ENCODE data around the gene FXYD3. TPM values are rescaled to one million over a fixed set of nuclear protein-coding genes. Genes with fewer than 3 reads are reported as not detected.
A peak's percentile ranks its signal among the peaks of the same experiment; 100 is the strongest.
"Not testable (repeated sequence)": the region's sequence is repeated elsewhere in the genome, so short reads cannot be mapped to it uniquely, and the experiment has no call there.

FXYD3 gene
- total RNA-seq, 1 experiment from 2014 or later = 36.7 TPM

- TF ChIP-seq CTCF (IDR thresholded peaks at IDR 0.05; ENCODE audit: insufficient read depth in 1 of 2, low read depth in 1 of 2, low read length in 1 of 2, severe bottlenecking in 1 of 2, unreplicated experiment in 1 of 2) = no peak
- H3K36me3 Mint-ChIP-seq (ENCODE audit: insufficient read depth, unreplicated experiment) = no peaks in the 10 kb centered on the region
- peaks cover 7% of the 10 kb centered on the region for H3K4me1 Mint-ChIP-seq (ENCODE audit: low read depth, unreplicated experiment)
- Histone ChIP-seq H3K36me3 (ENCODE audit: control insufficient read depth, insufficient read depth, low read length) (no peaks in the 10 kb centered on the region), H3K27me3 (replicated peaks; ENCODE audit: control insufficient read depth, insufficient read depth, low read length) (no peaks in the 10 kb centered on the region), H3K9me3 (no peaks in the 10 kb centered on the region), H3K4me3 (ENCODE audit: low read depth, low read length) (no peak overlapping the region), H3K4me1 (peaks cover 7% of the 10 kb centered on the region; the same call in 1 of the 2 replicates)
- no TSS peak for BruUV-seq (replicated peaks)
- POLR2A ChIA-PET = no interaction called here
- H3K9me3 Mint-ChIP-seq (ENCODE audit: unreplicated experiment) = no peaks in the 10 kb centered on the region
- H3K27ac Mint-ChIP-seq (ENCODE audit: unreplicated experiment) = no peak overlapping the region
- DNase-seq = no peak
- intact Hi-C loops (cut with micrococcal nuclease; ENCODE audit: unreplicated experiment) = no loop called here
- peaks cover 14% of the 10 kb centered on the region for H3K27me3 Mint-ChIP-seq (ENCODE audit: insufficient read depth, unreplicated experiment)
- CTCF ChIA-PET = no interaction called here
- H3K4me3 Mint-ChIP-seq (ENCODE audit: unreplicated experiment) = no peak overlapping the region
Observed at GRCh38 chr19:35149463-35149862, 33.8 kb downstream of the FXYD3 start.

- H3K9me3 ChIP-seq = no peaks in the 10 kb centered on the region
- CTCF ChIA-PET = no interaction called here
- no peak overlapping the region for H3K4me3 ChIP-seq (ENCODE audit: low read depth, low read length)
- intact Hi-C loops (cut with micrococcal nuclease; ENCODE audit: unreplicated experiment) = no loop called here
- Mint-ChIP-seq H3K9me3 (ENCODE audit: unreplicated experiment) (no peaks in the 10 kb centered on the region), H3K27me3 (ENCODE audit: insufficient read depth, unreplicated experiment) (peaks cover 17% of the 10 kb centered on the region), H3K4me1 (ENCODE audit: low read depth, unreplicated experiment) (peaks cover 13% of the 10 kb centered on the region), H3K27ac (ENCODE audit: unreplicated experiment) (no peak overlapping the region), H3K36me3 (ENCODE audit: insufficient read depth, unreplicated experiment) (peaks cover 7% of the 10 kb centered on the region), H3K4me3 (ENCODE audit: unreplicated experiment) (no peak overlapping the region)
- H3K27me3 ChIP-seq (replicated peaks; ENCODE audit: control insufficient read depth, insufficient read depth, low read length) = no peaks in the 10 kb centered on the region
- DNase-seq = no peak
- H3K4me1 ChIP-seq = peaks cover 10% of the 10 kb centered on the region; the same call in 1 of the 2 replicates
- TF ChIP-seq CTCF (IDR thresholded peaks at IDR 0.05; ENCODE audit: insufficient read depth in 1 of 2, low read depth in 1 of 2, low read length in 1 of 2, severe bottlenecking in 1 of 2, unreplicated experiment in 1 of 2) = no peak
- H3K36me3 ChIP-seq (ENCODE audit: control insufficient read depth, insufficient read depth, low read length) = no peaks in the 10 kb centered on the region
- BruUV-seq (replicated peaks) = no TSS peak
- POLR2A ChIA-PET = no interaction called here
Observed at GRCh38 chr19:35150445-35150844, 34.8 kb downstream of the FXYD3 start.

GRCh38 chr19:35151273-35152065, 35.8 kb downstream of the FXYD3 start:
- Histone ChIP-seq H3K4me3 (ENCODE audit: low read depth, low read length) (no peak overlapping the region), H3K36me3 (ENCODE audit: control insufficient read depth, insufficient read depth, low read length) (no peaks in the 10 kb centered on the region), H3K9me3 (no peaks in the 10 kb centered on the region), H3K4me1 (peaks cover 11% of the 10 kb centered on the region; the same call in 1 of the 2 replicates), H3K27me3 (replicated peaks; ENCODE audit: control insufficient read depth, insufficient read depth, low read length) (no peaks in the 10 kb centered on the region)
- Mint-ChIP-seq H3K4me3 (ENCODE audit: unreplicated experiment) (no peak overlapping the region), H3K4me1 (ENCODE audit: low read depth, unreplicated experiment) (peaks cover 13% of the 10 kb centered on the region), H3K36me3 (ENCODE audit: insufficient read depth, unreplicated experiment) (peaks cover 7% of the 10 kb centered on the region), H3K27ac (ENCODE audit: unreplicated experiment) (no peak overlapping the region), H3K9me3 (ENCODE audit: unreplicated experiment) (no peaks in the 10 kb centered on the region), H3K27me3 (ENCODE audit: insufficient read depth, unreplicated experiment) (peaks cover 20% of the 10 kb centered on the region)
- no peak for TF ChIP-seq CTCF (IDR thresholded peaks at IDR 0.05; ENCODE audit: insufficient read depth in 1 of 2, low read depth in 1 of 2, low read length in 1 of 2, severe bottlenecking in 1 of 2, unreplicated experiment in 1 of 2)
- ChIA-PET CTCF (no interaction called here), POLR2A (no interaction called here)
- BruUV-seq (replicated peaks) = no TSS peak
- DNase-seq = no peak
- intact Hi-C loops (cut with micrococcal nuclease; ENCODE audit: unreplicated experiment) = no loop called here

GRCh38 chr19:35153129-35153522, 37.5 kb downstream of the FXYD3 start:
- H3K4me1 Mint-ChIP-seq (ENCODE audit: low read depth, unreplicated experiment) = peaks cover 13% of the 10 kb centered on the region
- H3K4me3 Mint-ChIP-seq (ENCODE audit: unreplicated experiment) = peak overlapping the region; percentile 49
- intact Hi-C loops (cut with micrococcal nuclease; ENCODE audit: unreplicated experiment); H3K9me3 ChIP-seq; BruUV-seq (replicated peaks); H3K4me3 ChIP-seq (ENCODE audit: low read depth, low read length); H3K27ac Mint-ChIP-seq (ENCODE audit: unreplicated experiment); H3K36me3 Mint-ChIP-seq (ENCODE audit: insufficient read depth, unreplicated experiment); H3K36me3 ChIP-seq (ENCODE audit: control insufficient read depth, insufficient read depth, low read length); DNase-seq; H3K9me3 Mint-ChIP-seq (ENCODE audit: unreplicated experiment); POLR2A ChIA-PET; H3K27me3 ChIP-seq (replicated peaks; ENCODE audit: control insufficient read depth, insufficient read depth, low read length): not testable (repeated sequence)
- CTCF ChIA-PET = interaction anchor here (0.6 to 1.8 kb wide), 4 partner anchors 9 to 127 kb away, joined by 3 to 10 read pairs (median 4); no protein-coding TSS in a partner anchor
- H3K4me1 ChIP-seq = peaks cover 11% of the 10 kb centered on the region; the same call in 1 of the 2 replicates
- H3K27me3 Mint-ChIP-seq (ENCODE audit: insufficient read depth, unreplicated experiment) = peaks cover 21% of the 10 kb centered on the region
